ENCODE results near the gene MIS18A. TPM values are rescaled to one million over a fixed set of nuclear protein-coding genes. Genes with fewer than 3 reads are reported as not detected.

Gene MIS18A
- total and polyA plus RNA-seq, 2 experiments from 2014 or later: 46.1 to 133 TPM

DNA sequence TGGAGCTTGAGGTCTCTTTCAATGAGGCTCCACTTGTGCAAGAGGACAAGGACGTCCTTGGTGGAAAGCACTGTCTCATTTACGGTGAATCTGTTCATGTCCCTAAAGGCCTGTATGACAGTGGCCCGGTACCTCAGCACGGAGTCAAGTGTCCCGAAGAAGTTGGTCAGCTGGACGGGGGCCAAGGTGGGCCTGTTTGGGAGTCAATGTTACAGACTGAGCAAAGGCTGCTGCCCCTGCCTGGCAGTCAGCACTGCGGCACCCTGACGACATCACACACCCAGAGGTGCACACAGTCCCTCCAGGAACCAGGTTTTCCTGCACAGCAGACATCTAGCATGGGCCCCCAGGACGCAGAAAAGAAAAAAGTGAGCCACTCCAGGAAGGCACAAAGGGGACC is 38.9 kb upstream of the MIS18A start (continued):
- TF ChIP-seq, protein P1, sequence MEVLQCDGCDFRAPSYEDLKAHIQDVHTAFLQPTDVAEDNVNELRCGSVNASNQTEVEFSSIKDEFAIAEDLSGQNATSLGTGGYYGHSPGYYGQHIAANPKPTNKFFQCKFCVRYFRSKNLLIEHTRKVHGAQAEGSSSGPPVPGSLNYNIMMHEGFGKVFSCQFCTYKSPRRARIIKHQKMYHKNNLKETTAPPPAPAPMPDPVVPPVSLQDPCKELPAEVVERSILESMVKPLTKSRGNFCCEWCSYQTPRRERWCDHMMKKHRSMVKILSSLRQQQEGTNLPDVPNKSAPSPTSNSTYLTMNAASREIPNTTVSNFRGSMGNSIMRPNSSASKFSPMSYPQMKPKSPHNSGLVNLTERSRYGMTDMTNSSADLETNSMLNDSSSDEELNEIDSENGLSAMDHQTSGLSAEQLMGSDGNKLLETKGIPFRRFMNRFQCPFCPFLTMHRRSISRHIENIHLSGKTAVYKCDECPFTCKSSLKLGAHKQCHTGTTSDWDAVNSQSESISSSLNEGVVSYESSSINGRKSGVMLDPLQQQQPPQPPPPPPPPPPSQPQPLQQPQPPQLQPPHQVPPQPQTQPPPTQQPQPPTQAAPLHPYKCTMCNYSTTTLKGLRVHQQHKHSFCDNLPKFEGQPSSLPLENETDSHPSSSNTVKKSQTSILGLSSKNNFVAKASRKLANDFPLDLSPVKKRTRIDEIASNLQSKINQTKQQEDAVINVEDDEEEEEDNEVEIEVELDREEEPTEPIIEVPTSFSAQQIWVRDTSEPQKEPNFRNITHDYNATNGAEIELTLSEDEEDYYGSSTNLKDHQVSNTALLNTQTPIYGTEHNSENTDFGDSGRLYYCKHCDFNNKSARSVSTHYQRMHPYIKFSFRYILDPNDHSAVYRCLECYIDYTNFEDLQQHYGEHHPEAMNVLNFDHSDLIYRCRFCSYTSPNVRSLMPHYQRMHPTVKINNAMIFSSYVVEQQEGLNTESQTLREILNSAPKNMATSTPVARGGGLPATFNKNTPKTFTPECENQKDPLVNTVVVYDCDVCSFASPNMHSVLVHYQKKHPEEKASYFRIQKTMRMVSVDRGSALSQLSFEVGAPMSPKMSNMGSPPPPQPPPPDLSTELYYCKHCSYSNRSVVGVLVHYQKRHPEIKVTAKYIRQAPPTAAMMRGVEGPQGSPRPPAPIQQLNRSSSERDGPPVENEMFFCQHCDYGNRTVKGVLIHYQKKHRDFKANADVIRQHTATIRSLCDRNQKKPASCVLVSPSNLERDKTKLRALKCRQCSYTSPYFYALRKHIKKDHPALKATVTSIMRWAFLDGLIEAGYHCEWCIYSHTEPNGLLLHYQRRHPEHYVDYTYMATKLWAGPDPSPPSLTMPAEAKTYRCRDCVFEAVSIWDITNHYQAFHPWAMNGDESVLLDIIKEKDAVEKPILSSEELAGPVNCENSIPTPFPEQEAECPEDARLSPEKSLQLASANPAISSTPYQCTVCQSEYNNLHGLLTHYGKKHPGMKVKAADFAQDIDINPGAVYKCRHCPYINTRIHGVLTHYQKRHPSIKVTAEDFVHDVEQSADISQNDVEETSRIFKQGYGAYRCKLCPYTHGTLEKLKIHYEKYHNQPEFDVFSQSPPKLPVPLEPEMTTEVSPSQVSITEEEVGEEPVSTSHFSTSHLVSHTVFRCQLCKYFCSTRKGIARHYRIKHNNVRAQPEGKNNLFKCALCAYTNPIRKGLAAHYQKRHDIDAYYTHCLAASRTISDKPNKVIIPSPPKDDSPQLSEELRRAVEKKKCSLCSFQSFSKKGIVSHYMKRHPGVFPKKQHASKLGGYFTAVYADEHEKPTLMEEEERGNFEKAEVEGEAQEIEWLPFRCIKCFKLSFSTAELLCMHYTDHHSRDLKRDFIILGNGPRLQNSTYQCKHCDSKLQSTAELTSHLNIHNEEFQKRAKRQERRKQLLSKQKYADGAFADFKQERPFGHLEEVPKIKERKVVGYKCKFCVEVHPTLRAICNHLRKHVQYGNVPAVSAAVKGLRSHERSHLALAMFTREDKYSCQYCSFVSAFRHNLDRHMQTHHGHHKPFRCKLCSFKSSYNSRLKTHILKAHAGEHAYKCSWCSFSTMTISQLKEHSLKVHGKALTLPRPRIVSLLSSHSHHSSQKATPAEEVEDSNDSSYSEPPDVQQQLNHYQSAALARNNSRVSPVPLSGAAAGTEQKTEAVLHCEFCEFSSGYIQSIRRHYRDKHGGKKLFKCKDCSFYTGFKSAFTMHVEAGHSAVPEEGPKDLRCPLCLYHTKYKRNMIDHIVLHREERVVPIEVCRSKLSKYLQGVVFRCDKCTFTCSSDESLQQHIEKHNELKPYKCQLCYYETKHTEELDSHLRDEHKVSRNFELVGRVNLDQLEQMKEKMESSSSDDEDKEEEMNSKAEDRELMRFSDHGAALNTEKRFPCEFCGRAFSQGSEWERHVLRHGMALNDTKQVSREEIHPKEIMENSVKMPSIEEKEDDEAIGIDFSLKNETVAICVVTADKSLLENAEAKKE (CRISPR knock-in tag; IDR thresholded peaks at IDR 0.05): no peak
- TF ChIP-seq ZNF114 (CRISPR knock-in tag; IDR thresholded peaks at IDR 0.05) (no peak), JUNB (IDR thresholded peaks at IDR 0.05; ENCODE audit: unreplicated experiment) (no peak)

DNA sequence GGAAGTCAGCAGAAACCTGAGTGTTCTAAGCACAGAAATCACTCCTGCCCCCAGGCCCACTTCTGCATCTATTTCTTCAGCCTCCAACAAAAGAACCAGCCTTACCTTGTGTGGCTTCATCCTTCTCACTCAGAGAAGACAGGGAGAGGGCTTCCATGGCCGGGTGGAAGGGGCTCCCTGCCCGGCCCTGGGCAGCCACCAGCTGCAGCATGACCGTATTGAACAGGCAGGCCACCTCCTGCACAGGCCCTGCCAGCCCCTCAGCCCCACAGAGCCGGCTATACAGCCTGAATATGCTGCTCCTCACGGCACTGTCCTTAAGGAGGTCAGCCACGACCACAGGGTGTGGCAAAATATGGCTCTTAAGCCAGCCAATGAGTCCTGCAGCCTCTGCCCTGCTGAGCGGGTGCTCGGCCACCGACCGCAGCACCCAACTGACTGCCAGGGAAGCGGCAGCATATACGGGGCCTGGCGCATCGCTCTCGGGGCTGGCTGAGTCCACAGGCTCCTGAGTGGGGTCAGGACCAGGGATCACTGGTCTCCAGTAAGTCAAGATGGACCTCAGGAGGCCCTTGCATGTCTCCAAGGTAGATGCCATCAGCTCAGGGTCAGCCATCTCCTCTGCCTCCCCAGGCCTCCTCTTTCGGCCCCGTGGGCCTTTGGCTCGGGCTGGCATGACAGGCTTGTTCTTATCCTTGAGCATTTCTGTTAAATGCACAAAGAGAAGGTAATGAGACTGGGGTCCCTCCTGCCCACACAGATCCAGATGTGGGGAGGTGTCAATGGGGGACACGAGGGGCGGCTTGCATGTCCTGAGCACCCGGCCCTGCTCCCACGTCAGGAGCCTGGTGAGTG is 37.7 kb upstream of the MIS18A start:
- DNase-seq (ENCODE audit: low spot score) (no peak), ATAC-seq (no peak)
- Histone ChIP-seq H2AFZ (no peak overlapping the region), H3K36me3 (ENCODE audit: insufficient read depth) (peaks cover 58% of the 10 kb centered on the region), H3K4me2 (no peak overlapping the region), H3K27ac (ENCODE audit: low read depth) (no peak overlapping the region), H3K9me2 (ENCODE audit: insufficient read depth) (no peaks in the 10 kb centered on the region), H3K27me3 (ENCODE audit: insufficient read depth) (no peaks in the 10 kb centered on the region), H4K20me1 (replicated peaks; ENCODE audit: insufficient read depth) (peaks cover 3% of the 10 kb centered on the region), H3F3A (replicated peaks; ENCODE audit: low read depth) (no peaks in the 10 kb centered on the region), H3K4me1 (ENCODE audit: insufficient read depth) (no peaks in the 10 kb centered on the region), H3K4me3 (no peak overlapping the region), H3K79me2 (replicated peaks; ENCODE audit: insufficient read depth) (no peaks in the 10 kb centered on the region; the same call in 1 of the 2 replicates)
- H3K27me3 Mint-ChIP-seq (ENCODE audit: insufficient read depth, low read depth, poor library complexity): peaks cover 4% of the 10 kb centered on the region
- peaks cover 69% of the 10 kb centered on the region for H3K36me3 Mint-ChIP-seq (ENCODE audit: low read depth)
- H3K4me1 Mint-ChIP-seq: no peaks in the 10 kb centered on the region
- no peaks in the 10 kb centered on the region for H3K9me3 Mint-ChIP-seq
- TF ChIP-seq CREB1 (CRISPR knock-in tag; IDR thresholded peaks at IDR 0.05; ENCODE audit: low read depth): no peak
- no peak for TF ChIP-seq STAT1 (IDR thresholded peaks at IDR 0.05; ENCODE audit: unreplicated experiment)
- no peak overlapping the region for H3K4me3 Mint-ChIP-seq
- peak overlapping the region; percentile 56; the same call in 1 of the 2 replicates for H3K27ac Mint-ChIP-seq
